OCI-LY7 (cell line): Measurements from ENCODE around the gene CEP112. TPM values are rescaled to one million over a fixed set of nuclear protein-coding genes. Genes with fewer than 3 reads are reported as not detected.

ENCODE experiments used
- BruUV-seq: library from RNA; stranded (reverse); fragments of 400-500 nt; replicated peaks from 2 replicates; lab custom pipeline; 2021; lab: Mats Ljungman, UMichigan
- CTCF ChIA-PET: fragments of 300-600 bp; sonication (Branson Sonifier 250); formaldehyde crosslinking; loops from one replicate; lab custom pipeline; 2022; ENCODE audit warnings: antibody characterized with exemption; ENCODE audit not compliant: unreplicated experiment; lab: Charles Lee
- POLR2A ChIA-PET: fragments of 300-600 bp; sonication (Branson Sonifier 250); formaldehyde crosslinking; loops from one replicate; lab custom pipeline; 2022; ENCODE audit warnings: antibody characterized with exemption; lab: Charles Lee
- DNase-seq: peaks from one replicate; pipeline ENCODE4 v3.0.0-alpha.2; 2015; ENCODE audit warnings: low spot score
- H2AFZ ChIP-seq: fragments of 200-600 bp; sonication (generic), shearing (Covaris generic); 2 replicates; pipeline ENCODE4 v1.6.1; 2014; ENCODE audit warnings: mild to moderate bottlenecking, antibody characterized with exemption, low read length, moderate library complexity
- H3K27ac ChIP-seq: fragments of 200-600 bp; sonication (generic); 2 replicates; pipeline ENCODE4 v1.5.1; 2014; ENCODE audit warnings: mixed run types, low read depth, mild to moderate bottlenecking, moderate library complexity, low read length, inconsistent platforms; ENCODE audit not compliant: poor library complexity, severe bottlenecking
- H3K36me3 ChIP-seq: fragments of 200-600 bp; sonication (generic); 2 replicates; pipeline ENCODE4 v1.6.1; 2014; ENCODE audit warnings: mild to moderate bottlenecking, antibody characterized with exemption, low read length, moderate library complexity, mixed read lengths; ENCODE audit not compliant: insufficient read depth
- H3K4me1 ChIP-seq: fragments of 200-600 bp; sonication (generic); 2 replicates; pipeline ENCODE4 v1.5.1; 2014; ENCODE audit warnings: mild to moderate bottlenecking, low read length; ENCODE audit not compliant: insufficient read depth, poor library complexity, severe bottlenecking
- H3K4me2 ChIP-seq: fragments of 200-600 bp; sonication (generic); 2 replicates; pipeline ENCODE4 v1.6.1; 2014; ENCODE audit warnings: mild to moderate bottlenecking, low read length
- H3K4me3 ChIP-seq: fragments of 200-600 bp; sonication (generic); 2 replicates; pipeline ENCODE4 v1.5.1; 2014; ENCODE audit warnings: mild to moderate bottlenecking, low read depth, low read length; ENCODE audit not compliant: poor library complexity, severe bottlenecking
- H3K79me2 ChIP-seq: fragments of 200-600 bp; sonication (generic); 2 replicates; pipeline ENCODE4 v1.6.1; 2016; ENCODE audit warnings: low read depth, mild to moderate bottlenecking, low read length, moderate library complexity, mixed read lengths; ENCODE audit not compliant: insufficient read depth
- H3K9me2 ChIP-seq: fragments of 200-600 bp; sonication (generic); 2 replicates; pipeline ENCODE4 v1.6.1; 2016; ENCODE audit warnings: mild to moderate bottlenecking, low read length, mixed read lengths; ENCODE audit not compliant: insufficient read depth
- H3K9me3 ChIP-seq: fragments of 200-600 bp; sonication (generic); 2 replicates; pipeline ENCODE4 v1.6.1; 2014; ENCODE audit warnings: mild to moderate bottlenecking, mixed run types, low read length, mixed read lengths
- H4K20me1 ChIP-seq: fragments of 200-600 bp; sonication (generic); 2 replicates; pipeline ENCODE4 v1.6.1; 2014; ENCODE audit warnings: mild to moderate bottlenecking, antibody characterized with exemption, low read length, moderate library complexity, mixed read lengths; ENCODE audit not compliant: insufficient read depth
- CTCF ChIP-seq: fragments of 200-600 bp; sonication (generic); conservative IDR thresholded peaks from 2 replicates; pipeline ENCODE4 v1.5.1; 2014; ENCODE audit warnings: mild to moderate bottlenecking, antibody characterized with exemption, low read length, moderate library complexity, mixed read lengths
- EZH2phosphoT487 ChIP-seq: fragments of 200-600 bp; sonication (generic); IDR thresholded peaks from 2 replicates; pipeline ENCODE4 v1.6.1; 2018; ENCODE audit warnings: low read depth, borderline replicate concordance, mild to moderate bottlenecking, mixed run types, antibody characterized with exemption, low read length, moderate library complexity, mixed read lengths
- intact Hi-C: fragments of 100-400 bp; cut with micrococcal nuclease; formaldehyde crosslinking; loops from one replicate; pipeline ENCODE4 v1.10.0; 2022; ENCODE audit not compliant: unreplicated experiment
- total RNA-seq, 2 experiments: library from RNA; depleted of rRNA in 1 of 2; stranded (reverse); fragments of >200 nt in 1 of 2; shearing (Covaris generic) in 1 of 2; gene quantifications; 2 replicates each; pipeline ENCODE4 v1.2.3, GENCODE V29; 2014 to 2022

The CEP112 gene
- total RNA-seq, 2 experiments from 2014 or later: 2.7 to 6.9 TPM

GRCh38 chr17:66227212-66228045 is 35.5 kb upstream of the CEP112 start:
- no TSS peak for BruUV-seq
- no peaks in the 10 kb centered on the region for H3K9me3 ChIP-seq
- TF ChIP-seq EZH2phosphoT487 (no peak), CTCF (no peak)
- DNase-seq: no peak
- no peak overlapping the region for H3K27ac ChIP-seq
- H3K4me2 ChIP-seq: no peak overlapping the region
- H3K4me1 ChIP-seq: no peaks in the 10 kb centered on the region
- H3K9me2 ChIP-seq: no peaks in the 10 kb centered on the region
- no peaks in the 10 kb centered on the region for H3K36me3 ChIP-seq
- no peak overlapping the region for H3K4me3 ChIP-seq
- POLR2A ChIA-PET: interaction anchor here (0.6 kb wide), 1 partner anchor 343 kb away, joined by 3 read pairs; no protein-coding TSS in a partner anchor
- H4K20me1 ChIP-seq: no peaks in the 10 kb centered on the region
- CTCF ChIA-PET: no interaction called here
- H2AFZ ChIP-seq: no peak overlapping the region
- H3K79me2 ChIP-seq: no peaks in the 10 kb centered on the region
- intact Hi-C loops: no loop called here

- Histone ChIP-seq H3K9me2 (no peaks in the 10 kb centered on the region), H4K20me1 (no peaks in the 10 kb centered on the region), H3K9me3 (no peaks in the 10 kb centered on the region), H3K27ac (no peak overlapping the region), H3K79me2 (no peaks in the 10 kb centered on the region), H3K4me2 (no peak overlapping the region), H3K36me3 (no peaks in the 10 kb centered on the region), H2AFZ (no peak overlapping the region), H3K4me3 (no peak overlapping the region), H3K4me1 (no peaks in the 10 kb centered on the region)
- TF ChIP-seq CTCF (no peak), EZH2phosphoT487 (no peak)
- no peak for DNase-seq
- intact Hi-C loops: no loop called here
- ChIA-PET CTCF (no interaction called here), POLR2A (interaction anchor here (0.6 to 1.1 kb wide), 2 partner anchors 11 to 31 kb away, joined by 4 to 6 read pairs; no protein-coding TSS in a partner anchor)
- BruUV-seq: no TSS peak
These were observed 30.9 kb upstream of the CEP112 start for GRCh38 chr17:66222798-66223350.
